ENCODE data around the gene ABCG1. TPM values are rescaled to one million over a fixed set of nuclear protein-coding genes. Genes with fewer than 3 reads are reported as not detected.

The ABCG1 gene
- total and polyA plus RNA-seq, 3 experiments from 2014 or later: 3.7 to 15.7 (median 3.8) TPM

DNA sequence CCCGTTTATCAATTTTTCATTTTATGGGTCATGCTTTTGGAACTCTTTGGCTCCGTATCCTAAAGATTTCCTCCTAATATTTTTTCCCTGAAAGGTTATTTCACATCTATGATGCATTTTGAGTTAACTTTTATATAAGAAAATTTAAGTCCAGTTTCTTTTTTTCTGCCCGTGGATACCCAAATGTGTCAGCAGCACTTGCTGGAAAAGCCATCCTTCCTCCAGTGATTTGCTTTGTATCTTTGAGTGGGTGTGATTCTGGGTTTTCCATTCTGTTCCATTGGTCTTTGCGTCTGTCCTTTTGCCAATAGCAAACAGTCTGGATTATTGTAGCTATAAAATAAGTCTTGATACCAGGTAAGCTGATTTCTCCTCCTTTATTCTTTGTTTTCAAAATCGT, 15.6 kb upstream of the ABCG1 start:
- H3K4me3 Mint-ChIP-seq: no peak overlapping the region
- no peak for DNase-seq
- no peaks in the 10 kb centered on the region for H3K9me3 Mint-ChIP-seq
- CTCF ChIA-PET: no interaction called here
- H3K4me1 Mint-ChIP-seq: peaks cover 34 to 43% (median 41%) of the 10 kb centered on the region in 3 donors
- no peaks in the 10 kb centered on the region for H3K27me3 Mint-ChIP-seq
- Histone ChIP-seq H3K27me3 (ENCODE audit: insufficient read depth, low read length, poor library complexity, severe bottlenecking) (no peaks in the 10 kb centered on the region), H3K4me3 (ENCODE audit: low read length) (no peak overlapping the region), H3K36me3 (ENCODE audit: insufficient read depth, low read length) (no peaks in the 10 kb centered on the region), H3K4me1 (ENCODE audit: insufficient read depth, low read length) (peaks cover 38% of the 10 kb centered on the region), H3K27ac (ENCODE audit: low read depth, low read length) (no peak overlapping the region), H3K9me3 (ENCODE audit: low read length) (no peaks in the 10 kb centered on the region)
- POLR2A ChIA-PET: no interaction called here
- H3K27ac Mint-ChIP-seq: peak overlapping the region in 2 of 8 donors; percentile 5 to 29
- no peaks in the 10 kb centered on the region for H3K36me3 Mint-ChIP-seq

DNA sequence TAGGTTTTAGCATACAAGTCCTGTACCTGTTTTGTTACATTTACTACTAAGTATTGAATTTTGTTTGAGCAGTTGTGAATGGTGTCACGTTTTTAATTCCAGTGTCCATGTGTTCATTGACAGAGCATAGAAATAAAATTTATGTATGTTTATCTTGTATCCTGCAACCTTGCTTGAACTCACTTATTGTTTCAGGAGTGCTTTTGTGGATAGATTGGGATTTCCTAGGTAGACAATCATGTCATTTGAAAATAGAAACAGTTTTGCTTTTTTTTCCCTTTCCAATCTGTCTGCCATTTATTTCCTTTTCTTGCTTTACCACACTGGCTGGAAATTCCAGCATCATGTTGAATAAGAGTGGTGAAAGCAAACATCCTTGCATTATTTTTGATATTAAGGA, 15.0 kb upstream of the ABCG1 start:
- H3K36me3 ChIP-seq (ENCODE audit: insufficient read depth, low read length): no peaks in the 10 kb centered on the region
- no peaks in the 10 kb centered on the region for H3K27me3 ChIP-seq (ENCODE audit: insufficient read depth, low read length, poor library complexity, severe bottlenecking)
- Mint-ChIP-seq H3K4me3 (no peak overlapping the region), H3K9me3 (no peaks in the 10 kb centered on the region), H3K27me3 (no peaks in the 10 kb centered on the region), H3K36me3 (no peaks in the 10 kb centered on the region), H3K4me1 (peaks cover 28 to 37% (median 35%) of the 10 kb centered on the region in 3 donors), H3K27ac (no peak overlapping the region)
- POLR2A ChIA-PET: no interaction called here
- H3K9me3 ChIP-seq (ENCODE audit: low read length): no peaks in the 10 kb centered on the region
- peaks cover 32% of the 10 kb centered on the region for H3K4me1 ChIP-seq (ENCODE audit: insufficient read depth, low read length)
- CTCF ChIA-PET: no interaction called here
- no peak overlapping the region for H3K27ac ChIP-seq (ENCODE audit: low read depth, low read length)
- no peak for DNase-seq
- H3K4me3 ChIP-seq (ENCODE audit: low read length): no peak overlapping the region

DNA sequence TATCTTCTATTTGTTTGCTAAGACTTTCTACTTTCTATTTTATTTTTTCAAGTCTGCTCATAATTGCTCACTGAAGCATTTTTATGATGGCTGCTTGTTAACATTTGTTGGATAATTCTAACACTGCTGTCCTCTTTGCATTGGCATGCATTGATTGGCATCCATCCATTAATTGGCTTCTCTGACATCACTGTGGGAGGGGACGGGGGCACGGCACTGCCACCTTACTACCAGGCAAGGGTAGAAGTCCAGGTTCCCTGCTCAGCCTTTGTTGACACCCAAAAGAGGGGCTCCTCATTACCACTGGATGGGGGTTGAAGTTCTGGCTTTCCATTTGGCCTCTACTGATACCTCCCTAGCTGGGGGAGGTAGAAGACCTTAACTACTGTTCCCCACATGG, 11.5 kb upstream of the ABCG1 start:
- no peaks in the 10 kb centered on the region for H3K36me3 Mint-ChIP-seq
- ChIA-PET CTCF (no interaction called here), POLR2A (no interaction called here)
- H3K27ac ChIP-seq (ENCODE audit: low read depth, low read length): no peak overlapping the region
- DNase-seq: no peak
- no peaks in the 10 kb centered on the region for H3K27me3 ChIP-seq (ENCODE audit: insufficient read depth, low read length, poor library complexity, severe bottlenecking)
- peaks cover 0 to 1% of the 10 kb centered on the region in 2 donors for H3K27me3 Mint-ChIP-seq
- H3K9me3 Mint-ChIP-seq: no peaks in the 10 kb centered on the region
- H3K4me3 ChIP-seq (ENCODE audit: low read length): no peak overlapping the region
- no peaks in the 10 kb centered on the region for H3K36me3 ChIP-seq (ENCODE audit: insufficient read depth, low read length)
- no peaks in the 10 kb centered on the region for H3K4me1 ChIP-seq (ENCODE audit: insufficient read depth, low read length)
- H3K9me3 ChIP-seq (ENCODE audit: low read length): no peaks in the 10 kb centered on the region
- H3K4me3 Mint-ChIP-seq: no peak overlapping the region
- H3K27ac Mint-ChIP-seq: peak overlapping the region in 1 of 8 donors; percentile 11
- H3K4me1 Mint-ChIP-seq: peaks cover 0 to 2% (median under 1%) of the 10 kb centered on the region in 3 donors

DNA sequence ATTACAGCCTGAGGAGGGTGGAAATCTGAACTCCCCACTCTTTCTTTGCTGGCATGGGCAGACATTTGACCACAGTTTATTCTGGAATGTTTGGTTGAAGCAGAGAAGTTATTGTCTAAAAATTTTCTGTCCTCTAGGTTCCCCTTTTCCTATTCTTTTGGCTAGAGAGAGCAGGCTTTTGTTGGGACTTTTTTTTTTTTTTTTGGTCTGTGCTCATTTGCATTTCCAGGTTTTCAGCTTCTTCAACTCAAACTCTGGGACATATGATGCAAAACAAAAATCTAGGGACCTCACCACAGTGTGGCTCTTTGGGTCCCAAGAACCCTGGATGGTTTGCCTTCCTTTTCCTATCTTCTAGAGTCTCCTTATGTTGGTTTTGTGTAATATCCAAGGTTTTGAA, 10.9 kb upstream of the ABCG1 start:
- Histone ChIP-seq H3K36me3 (ENCODE audit: insufficient read depth, low read length) (no peaks in the 10 kb centered on the region), H3K27ac (ENCODE audit: low read depth, low read length) (no peak overlapping the region), H3K9me3 (ENCODE audit: low read length) (no peaks in the 10 kb centered on the region), H3K27me3 (ENCODE audit: insufficient read depth, low read length, poor library complexity, severe bottlenecking) (no peaks in the 10 kb centered on the region), H3K4me1 (ENCODE audit: insufficient read depth, low read length) (no peaks in the 10 kb centered on the region), H3K4me3 (ENCODE audit: low read length) (no peak overlapping the region)
- H3K4me3 Mint-ChIP-seq: no peak overlapping the region
- CTCF ChIA-PET: no interaction called here
- POLR2A ChIA-PET: no interaction called here
- peak overlapping the region in 1 of 8 donors; percentile 79 for H3K27ac Mint-ChIP-seq
- no peaks in the 10 kb centered on the region for H3K4me1 Mint-ChIP-seq
- no peak for DNase-seq
- H3K36me3 Mint-ChIP-seq: no peaks in the 10 kb centered on the region
- peaks cover 0 to 1% of the 10 kb centered on the region in 2 donors for H3K27me3 Mint-ChIP-seq
- no peaks in the 10 kb centered on the region for H3K9me3 Mint-ChIP-seq

DNA sequence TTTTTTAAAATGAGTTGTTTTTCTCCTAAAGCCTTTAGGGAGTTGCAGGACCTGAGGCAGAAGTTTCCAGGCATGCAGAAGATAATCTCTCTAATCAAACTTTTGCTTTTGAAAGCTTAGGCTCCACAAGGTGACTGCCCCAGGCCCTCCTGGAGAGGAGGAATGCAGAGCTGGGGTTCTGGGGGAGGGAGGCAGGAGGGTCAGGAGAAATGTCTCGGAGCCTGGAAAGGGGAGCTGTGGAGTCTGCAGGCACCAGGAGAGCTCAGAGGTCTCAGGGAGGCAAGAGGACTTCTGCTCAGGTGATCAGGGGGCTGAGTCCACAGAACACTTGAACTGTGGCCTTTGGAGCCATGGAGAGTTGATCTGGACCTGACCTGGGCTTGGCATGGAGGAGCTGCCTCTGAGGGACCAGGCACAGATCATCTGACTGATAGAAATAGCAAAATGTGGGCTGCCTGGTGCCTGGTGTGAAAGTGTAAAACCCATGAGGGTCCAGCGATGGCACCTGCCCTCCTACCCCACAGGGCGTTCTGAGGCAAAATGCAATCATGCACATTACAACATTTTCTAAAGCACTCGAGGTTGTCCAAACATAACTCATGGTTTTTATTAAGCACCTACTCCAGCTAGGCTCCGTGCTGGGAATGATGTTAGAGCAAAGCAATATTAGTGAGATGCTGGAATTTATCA, 10.0 kb upstream of the ABCG1 start:
- Histone ChIP-seq H3K9me3 (ENCODE audit: low read length) (no peaks in the 10 kb centered on the region), H3K4me3 (ENCODE audit: low read length) (no peak overlapping the region), H3K36me3 (ENCODE audit: insufficient read depth, low read length) (no peaks in the 10 kb centered on the region), H3K4me1 (ENCODE audit: insufficient read depth, low read length) (no peaks in the 10 kb centered on the region), H3K27ac (ENCODE audit: low read depth, low read length) (no peak overlapping the region), H3K27me3 (ENCODE audit: insufficient read depth, low read length, poor library complexity, severe bottlenecking) (no peaks in the 10 kb centered on the region)
- Mint-ChIP-seq H3K9me3 (no peaks in the 10 kb centered on the region), H3K36me3 (peaks cover 0 to under 1% (median 0%) of the 10 kb centered on the region in 3 donors), H3K27me3 (peaks cover 0 to 1% of the 10 kb centered on the region in 2 donors), H3K27ac (no peak overlapping the region), H3K4me3 (peak overlapping the region in 1 of 7 donors; percentile 48), H3K4me1 (no peaks in the 10 kb centered on the region)
- ChIA-PET POLR2A (no interaction called here), CTCF (interaction anchor here (0.7 kb wide), 1 partner anchor 29 kb away, joined by 3 read pairs; no protein-coding TSS in a partner anchor)
- DNase-seq: no peak

DNA sequence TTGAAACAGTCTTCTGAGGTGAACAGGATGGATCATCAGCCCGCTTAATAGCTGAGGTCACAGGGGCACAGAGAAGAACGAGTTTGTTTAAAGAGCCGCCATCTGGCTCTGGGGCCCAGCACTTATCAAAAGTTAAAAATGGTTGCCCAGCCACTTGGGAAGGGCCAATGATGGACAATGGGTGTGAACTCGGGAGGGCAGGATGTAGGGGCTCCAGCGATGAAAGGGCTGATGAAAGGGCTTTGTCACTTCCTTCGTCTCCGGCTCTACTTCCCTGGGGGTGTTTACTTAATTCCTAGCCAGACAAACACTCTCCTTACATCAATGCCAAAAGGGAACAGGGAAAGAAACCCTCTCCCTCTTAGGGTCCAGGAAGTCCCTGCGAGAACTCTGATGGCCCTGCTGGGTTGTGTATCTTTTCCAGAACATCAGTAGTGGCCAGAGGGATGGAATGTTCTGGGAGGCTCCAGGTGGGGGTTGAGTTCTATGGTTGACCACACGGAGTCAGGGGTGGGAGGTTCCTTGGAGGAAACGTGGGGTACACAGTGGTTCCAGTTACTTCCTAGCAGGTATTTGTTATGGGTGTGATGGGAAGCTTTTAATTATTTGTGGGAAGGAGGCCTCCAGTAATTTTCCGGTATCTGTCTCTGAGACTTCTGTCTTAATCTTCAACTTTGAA, 9.0 kb upstream of the ABCG1 start:
- Mint-ChIP-seq H3K27me3 (peaks cover 0 to 1% of the 10 kb centered on the region in 2 donors), H3K4me3 (peak overlapping the region in 1 of 7 donors; percentile 48), H3K4me1 (no peaks in the 10 kb centered on the region), H3K9me3 (no peaks in the 10 kb centered on the region), H3K36me3 (peaks cover 0 to 5% (median 0%) of the 10 kb centered on the region in 3 donors), H3K27ac (peak overlapping the region in 1 of 8 donors; percentile 69)
- H3K36me3 ChIP-seq (ENCODE audit: insufficient read depth, low read length): no peaks in the 10 kb centered on the region
- CTCF ChIA-PET: interaction anchor here (0.7 kb wide), 1 partner anchor 28 kb away, joined by 3 read pairs; no protein-coding TSS in a partner anchor
- no peak overlapping the region for H3K27ac ChIP-seq (ENCODE audit: low read depth, low read length)
- H3K4me3 ChIP-seq (ENCODE audit: low read length): no peak overlapping the region
- POLR2A ChIA-PET: no interaction called here
- H3K27me3 ChIP-seq (ENCODE audit: insufficient read depth, low read length, poor library complexity, severe bottlenecking): no peaks in the 10 kb centered on the region
- no peak for DNase-seq
- H3K9me3 ChIP-seq (ENCODE audit: low read length): no peaks in the 10 kb centered on the region
- H3K4me1 ChIP-seq (ENCODE audit: insufficient read depth, low read length): no peaks in the 10 kb centered on the region

DNA sequence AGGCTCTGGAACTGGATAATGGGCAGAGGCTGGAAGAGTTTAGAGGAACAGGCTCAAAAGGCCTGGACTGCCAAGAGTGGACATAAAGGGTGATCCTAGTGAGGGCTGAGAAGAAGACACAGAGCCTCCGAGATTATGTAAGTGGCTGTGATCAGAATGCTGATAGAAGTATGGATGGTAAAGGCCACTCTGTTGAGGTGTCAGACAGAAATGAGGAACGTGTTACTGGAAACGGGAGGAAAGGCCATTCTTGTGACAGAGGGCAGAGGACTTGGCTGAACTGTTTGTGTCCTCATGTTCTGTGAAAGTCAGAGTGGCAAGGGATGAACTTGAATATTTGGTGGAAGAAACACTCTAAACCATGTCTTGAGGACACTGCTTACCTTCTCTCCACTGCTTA, 6.7 kb upstream of the ABCG1 start:
- Mint-ChIP-seq H3K9me3 (peaks cover 0 to 2% (median 0%) of the 10 kb centered on the region in 5 donors), H3K4me1 (no peaks in the 10 kb centered on the region), H3K36me3 (peaks cover 0 to 9% (median 0%) of the 10 kb centered on the region in 3 donors), H3K27me3 (peaks cover 0 to 1% of the 10 kb centered on the region in 2 donors), H3K27ac (peak overlapping the region in 2 of 8 donors; percentile 9 to 59), H3K4me3 (peak overlapping the region in 1 of 7 donors; percentile 37)
- H3K4me3 ChIP-seq (ENCODE audit: low read length): no peak overlapping the region
- H3K27ac ChIP-seq (ENCODE audit: low read depth, low read length): no peak overlapping the region
- H3K4me1 ChIP-seq (ENCODE audit: insufficient read depth, low read length): no peaks in the 10 kb centered on the region
- H3K27me3 ChIP-seq (ENCODE audit: insufficient read depth, low read length, poor library complexity, severe bottlenecking): no peaks in the 10 kb centered on the region
- H3K36me3 ChIP-seq (ENCODE audit: insufficient read depth, low read length): no peaks in the 10 kb centered on the region
- no peak for DNase-seq
- no peaks in the 10 kb centered on the region for H3K9me3 ChIP-seq (ENCODE audit: low read length)
- CTCF ChIA-PET: no interaction called here
- POLR2A ChIA-PET: no interaction called here

DNA sequence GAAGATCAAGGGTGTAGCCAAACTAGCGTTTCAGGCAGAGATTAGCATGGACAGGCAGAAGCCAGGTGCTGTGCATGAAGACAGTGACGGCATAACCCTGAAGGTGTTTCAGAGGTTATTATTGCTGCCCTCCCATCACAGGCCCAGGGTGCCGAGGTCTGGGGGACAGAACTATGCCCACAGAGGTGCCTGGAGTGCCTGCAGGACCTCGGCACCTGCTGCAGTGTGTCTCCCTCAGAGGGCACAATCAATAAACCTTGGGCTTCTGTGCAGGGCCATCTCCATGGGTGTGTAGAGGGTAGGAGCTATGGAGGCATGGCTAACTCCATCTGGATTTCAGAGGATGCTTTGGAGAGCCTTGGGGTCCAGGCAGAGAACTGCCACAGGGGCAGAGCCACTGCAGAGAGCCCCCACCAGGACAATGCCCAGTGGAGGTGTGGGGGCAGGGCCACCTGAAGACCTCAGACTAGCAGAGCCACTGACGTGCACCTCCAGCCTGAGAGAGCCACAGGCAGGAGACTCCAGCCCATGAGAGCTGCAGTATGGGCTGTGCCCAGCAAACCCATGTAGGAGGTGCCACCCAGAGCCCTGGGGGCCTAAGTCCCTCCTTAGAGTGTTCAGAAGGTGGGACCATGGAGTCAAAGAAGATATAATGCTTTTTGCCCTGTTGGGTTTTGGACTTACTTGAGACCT, 5.7 kb upstream of the ABCG1 start:
- Mint-ChIP-seq H3K27me3 (peaks cover 0 to 1% of the 10 kb centered on the region in 2 donors), H3K36me3 (peaks cover 0 to 9% (median 0%) of the 10 kb centered on the region in 3 donors), H3K4me1 (peaks cover 0 to under 1% (median 0%) of the 10 kb centered on the region in 3 donors), H3K4me3 (no peak overlapping the region), H3K9me3 (peaks cover 0 to 2% (median 0%) of the 10 kb centered on the region in 5 donors), H3K27ac (peak overlapping the region in 2 of 8 donors; percentile 19 to 38)
- CTCF ChIA-PET: interaction anchor here (1.3 kb wide), 1 partner anchor 46 kb away, joined by 3 read pairs; no protein-coding TSS in a partner anchor
- POLR2A ChIA-PET: no interaction called here
- Histone ChIP-seq H3K9me3 (ENCODE audit: low read length) (no peaks in the 10 kb centered on the region), H3K4me1 (ENCODE audit: insufficient read depth, low read length) (no peaks in the 10 kb centered on the region), H3K27ac (ENCODE audit: low read depth, low read length) (no peak overlapping the region), H3K4me3 (ENCODE audit: low read length) (no peak overlapping the region), H3K27me3 (ENCODE audit: insufficient read depth, low read length, poor library complexity, severe bottlenecking) (no peaks in the 10 kb centered on the region), H3K36me3 (ENCODE audit: insufficient read depth, low read length) (no peaks in the 10 kb centered on the region)
- DNase-seq: no peak
